ENCODE data around the gene RSPH4A. TPM values are rescaled to one million over a fixed set of nuclear protein-coding genes. Genes with fewer than 3 reads are reported as not detected.

Gene RSPH4A
- total and polyA plus RNA-seq, 9 of the 15 experiments (the other 6 are each of a cell fraction or from before 2014, with no cell fraction given): 0.04 to 0.30 (median 0.11) TPM

DNA sequence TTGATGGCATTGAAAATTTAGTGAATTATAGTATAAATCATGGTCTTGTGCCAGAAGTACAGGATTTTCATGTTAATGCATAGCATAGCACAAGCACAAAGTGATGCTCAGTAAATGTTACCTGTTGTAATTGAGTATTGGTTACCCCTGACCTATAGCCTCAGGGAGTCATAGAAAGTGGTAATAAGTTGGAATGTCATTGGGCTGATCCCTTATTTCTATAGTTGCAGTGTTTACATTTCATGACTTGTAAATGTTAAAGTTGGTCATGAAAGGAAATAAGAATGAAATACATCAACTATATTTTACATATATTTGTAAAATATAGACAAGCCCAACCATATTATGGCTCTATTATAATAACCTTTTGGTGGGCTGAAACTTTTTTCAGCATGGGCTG, 37.9 kb upstream of the RSPH4A start (continued):
- TF ChIP-seq, protein P1, sequence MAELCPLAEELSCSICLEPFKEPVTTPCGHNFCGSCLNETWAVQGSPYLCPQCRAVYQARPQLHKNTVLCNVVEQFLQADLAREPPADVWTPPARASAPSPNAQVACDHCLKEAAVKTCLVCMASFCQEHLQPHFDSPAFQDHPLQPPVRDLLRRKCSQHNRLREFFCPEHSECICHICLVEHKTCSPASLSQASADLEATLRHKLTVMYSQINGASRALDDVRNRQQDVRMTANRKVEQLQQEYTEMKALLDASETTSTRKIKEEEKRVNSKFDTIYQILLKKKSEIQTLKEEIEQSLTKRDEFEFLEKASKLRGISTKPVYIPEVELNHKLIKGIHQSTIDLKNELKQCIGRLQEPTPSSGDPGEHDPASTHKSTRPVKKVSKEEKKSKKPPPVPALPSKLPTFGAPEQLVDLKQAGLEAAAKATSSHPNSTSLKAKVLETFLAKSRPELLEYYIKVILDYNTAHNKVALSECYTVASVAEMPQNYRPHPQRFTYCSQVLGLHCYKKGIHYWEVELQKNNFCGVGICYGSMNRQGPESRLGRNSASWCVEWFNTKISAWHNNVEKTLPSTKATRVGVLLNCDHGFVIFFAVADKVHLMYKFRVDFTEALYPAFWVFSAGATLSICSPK (IDR thresholded peaks at IDR 0.05; ENCODE audit: borderline replicate concordance): no peak
- TF ChIP-seq FOSL1 (tag; conservative IDR thresholded peaks at IDR 0.05): no peak
- TF ChIP-seq E2F5 (CRISPR knock-in tag; IDR thresholded peaks at IDR 0.05): no peak
- no peak for TF ChIP-seq ETV6 (IDR thresholded peaks at IDR 0.05; ENCODE audit: borderline replicate concordance in 1 of 2, low read depth in 2 of 2, low read length in 1 of 2)
- TF ChIP-seq ETV6 (CRISPR knock-in tag; IDR thresholded peaks at IDR 0.05; ENCODE audit: borderline replicate concordance): no peak
- TF ChIP-seq CEBPB (tag; IDR thresholded peaks at IDR 0.05): no peak
- TF ChIP-seq ZNF280A (IDR thresholded peaks at IDR 0.05; ENCODE audit: low read depth, partially characterized antibody): no peak
- TF ChIP-seq, protein P2, sequence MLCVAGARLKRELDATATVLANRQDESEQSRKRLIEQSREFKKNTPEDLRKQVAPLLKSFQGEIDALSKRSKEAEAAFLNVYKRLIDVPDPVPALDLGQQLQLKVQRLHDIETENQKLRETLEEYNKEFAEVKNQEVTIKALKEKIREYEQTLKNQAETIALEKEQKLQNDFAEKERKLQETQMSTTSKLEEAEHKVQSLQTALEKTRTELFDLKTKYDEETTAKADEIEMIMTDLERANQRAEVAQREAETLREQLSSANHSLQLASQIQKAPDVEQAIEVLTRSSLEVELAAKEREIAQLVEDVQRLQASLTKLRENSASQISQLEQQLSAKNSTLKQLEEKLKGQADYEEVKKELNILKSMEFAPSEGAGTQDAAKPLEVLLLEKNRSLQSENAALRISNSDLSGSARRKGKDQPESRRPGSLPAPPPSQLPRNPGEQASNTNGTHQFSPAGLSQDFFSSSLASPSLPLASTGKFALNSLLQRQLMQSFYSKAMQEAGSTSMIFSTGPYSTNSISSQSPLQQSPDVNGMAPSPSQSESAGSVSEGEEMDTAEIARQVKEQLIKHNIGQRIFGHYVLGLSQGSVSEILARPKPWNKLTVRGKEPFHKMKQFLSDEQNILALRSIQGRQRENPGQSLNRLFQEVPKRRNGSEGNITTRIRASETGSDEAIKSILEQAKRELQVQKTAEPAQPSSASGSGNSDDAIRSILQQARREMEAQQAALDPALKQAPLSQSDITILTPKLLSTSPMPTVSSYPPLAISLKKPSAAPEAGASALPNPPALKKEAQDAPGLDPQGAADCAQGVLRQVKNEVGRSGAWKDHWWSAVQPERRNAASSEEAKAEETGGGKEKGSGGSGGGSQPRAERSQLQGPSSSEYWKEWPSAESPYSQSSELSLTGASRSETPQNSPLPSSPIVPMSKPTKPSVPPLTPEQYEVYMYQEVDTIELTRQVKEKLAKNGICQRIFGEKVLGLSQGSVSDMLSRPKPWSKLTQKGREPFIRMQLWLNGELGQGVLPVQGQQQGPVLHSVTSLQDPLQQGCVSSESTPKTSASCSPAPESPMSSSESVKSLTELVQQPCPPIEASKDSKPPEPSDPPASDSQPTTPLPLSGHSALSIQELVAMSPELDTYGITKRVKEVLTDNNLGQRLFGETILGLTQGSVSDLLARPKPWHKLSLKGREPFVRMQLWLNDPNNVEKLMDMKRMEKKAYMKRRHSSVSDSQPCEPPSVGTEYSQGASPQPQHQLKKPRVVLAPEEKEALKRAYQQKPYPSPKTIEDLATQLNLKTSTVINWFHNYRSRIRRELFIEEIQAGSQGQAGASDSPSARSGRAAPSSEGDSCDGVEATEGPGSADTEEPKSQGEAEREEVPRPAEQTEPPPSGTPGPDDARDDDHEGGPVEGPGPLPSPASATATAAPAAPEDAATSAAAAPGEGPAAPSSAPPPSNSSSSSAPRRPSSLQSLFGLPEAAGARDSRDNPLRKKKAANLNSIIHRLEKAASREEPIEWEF (CRISPR knock-in tag; IDR thresholded peaks at IDR 0.05): no peak
- TF ChIP-seq, protein P3, sequence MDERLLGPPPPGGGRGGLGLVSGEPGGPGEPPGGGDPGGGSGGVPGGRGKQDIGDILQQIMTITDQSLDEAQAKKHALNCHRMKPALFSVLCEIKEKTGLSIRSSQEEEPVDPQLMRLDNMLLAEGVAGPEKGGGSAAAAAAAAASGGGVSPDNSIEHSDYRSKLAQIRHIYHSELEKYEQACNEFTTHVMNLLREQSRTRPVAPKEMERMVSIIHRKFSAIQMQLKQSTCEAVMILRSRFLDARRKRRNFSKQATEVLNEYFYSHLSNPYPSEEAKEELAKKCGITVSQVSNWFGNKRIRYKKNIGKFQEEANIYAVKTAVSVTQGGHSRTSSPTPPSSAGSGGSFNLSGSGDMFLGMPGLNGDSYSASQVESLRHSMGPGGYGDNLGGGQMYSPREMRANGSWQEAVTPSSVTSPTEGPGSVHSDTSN (CRISPR knock-in tag; IDR thresholded peaks at IDR 0.05; ENCODE audit: low read depth): no peak
- TF ChIP-seq, protein P3 (tag; conservative IDR thresholded peaks at IDR 0.05; ENCODE audit: low read depth): no peak
- no peak for TF ChIP-seq THRAP3 (IDR thresholded peaks at IDR 0.05; ENCODE audit: borderline replicate concordance)

All from K562 (cell line).